Ectodermal cell (in vitro differentiated cells): Measurements from ENCODE around the gene NCEH1.
"Not testable (repeated sequence)": the region's sequence is repeated elsewhere in the genome, so short reads cannot be mapped to it uniquely, and the experiment has no call there.

Source experiments
- H3K27ac ChIP-seq: 2 replicates; pipeline ENCODE4 v1.7.0; 2013; ENCODE audit warnings: mild to moderate bottlenecking, low read depth, low read length; ENCODE audit not compliant: insufficient read depth, poor library complexity, severe bottlenecking
- H3K27me3 ChIP-seq: 2 replicates; pipeline ENCODE4 v1.7.0; 2013; ENCODE audit warnings: mild to moderate bottlenecking, low read length; ENCODE audit not compliant: insufficient read depth, control insufficient read depth, poor library complexity, severe bottlenecking
- H3K36me3 ChIP-seq: one replicate; pipeline ENCODE4 v1.7.0; 2013; ENCODE audit warnings: low read length; ENCODE audit not compliant: control insufficient read depth, insufficient read depth
- H3K4me1 ChIP-seq: one replicate; pipeline ENCODE4 v1.7.0; 2013; ENCODE audit warnings: low read length; ENCODE audit not compliant: control insufficient read depth, insufficient read depth
- H3K4me3 ChIP-seq: 2 replicates; pipeline ENCODE4 v1.7.0; 2013; ENCODE audit warnings: low read depth, low read length, control low read depth; ENCODE audit not compliant: insufficient read depth
- H3K9me3 ChIP-seq: 2 replicates; pipeline ENCODE4 v1.7.0; 2013; ENCODE audit warnings: mild to moderate bottlenecking, low read length, moderate library complexity; ENCODE audit not compliant: control insufficient read depth
- WGBS, 2 experiments: methylation state at CpG; one replicate each; pipeline ENCODE4 v1.1.7; 2013; ENCODE audit warnings: missing lambda C conversion rate in 2 of 2; 5-methylcytosine and 5-hydroxymethylcytosine counted together

Gene NCEH1

DNA sequence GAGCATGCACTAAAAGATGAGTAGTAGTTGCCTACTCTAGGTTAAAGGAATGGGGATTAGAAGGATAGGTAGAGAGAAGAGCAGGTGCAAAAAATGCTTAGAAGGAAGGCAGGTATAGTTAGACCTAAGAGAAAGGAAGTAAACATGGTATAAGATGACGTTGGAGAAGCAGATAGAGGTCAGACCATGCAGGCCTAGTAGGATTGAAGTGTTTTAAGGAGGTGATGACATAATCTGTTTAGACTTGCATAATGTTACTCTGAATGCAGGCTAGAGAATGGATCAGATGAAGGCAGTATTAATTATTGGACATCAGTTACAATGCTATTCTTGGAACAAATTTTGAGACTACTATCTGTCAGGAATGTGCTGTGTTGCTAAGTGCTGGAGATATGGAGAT, 28.6 kb upstream of the NCEH1 start:
- WGBS, 2 experiments, result 88 to 93% methylated on average over 1 of the region's 1 CpG
- no peaks in the 10 kb centered on the region for H3K9me3 ChIP-seq
- H3K4me3 ChIP-seq, result no peak overlapping the region
- H3K27ac ChIP-seq, result no peak overlapping the region
- no peaks in the 10 kb centered on the region for H3K27me3 ChIP-seq
- no peaks in the 10 kb centered on the region for H3K4me1 ChIP-seq
- no peaks in the 10 kb centered on the region for H3K36me3 ChIP-seq

DNA sequence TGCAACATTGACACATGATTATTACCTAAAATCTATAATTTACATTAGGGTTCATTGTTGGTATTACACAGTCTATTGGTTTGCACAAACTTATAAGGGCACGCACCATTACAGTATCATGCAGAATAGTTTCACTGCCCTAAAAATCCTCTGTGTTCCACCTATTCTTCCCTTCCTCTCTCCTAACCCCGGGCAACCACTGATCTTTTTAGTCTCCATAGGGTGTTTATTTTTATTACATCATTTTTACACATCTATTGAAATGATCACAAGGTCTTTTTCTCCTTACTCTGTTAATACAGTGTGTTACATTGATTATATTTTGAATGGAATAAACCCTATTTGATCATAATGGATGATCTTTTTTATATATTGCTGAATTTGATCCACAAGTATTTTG, 24.1 kb upstream of the NCEH1 start:
- 98 to 100% methylated on average over 1 to 2 of the region's 2 CpGs for WGBS, 2 experiments

DNA sequence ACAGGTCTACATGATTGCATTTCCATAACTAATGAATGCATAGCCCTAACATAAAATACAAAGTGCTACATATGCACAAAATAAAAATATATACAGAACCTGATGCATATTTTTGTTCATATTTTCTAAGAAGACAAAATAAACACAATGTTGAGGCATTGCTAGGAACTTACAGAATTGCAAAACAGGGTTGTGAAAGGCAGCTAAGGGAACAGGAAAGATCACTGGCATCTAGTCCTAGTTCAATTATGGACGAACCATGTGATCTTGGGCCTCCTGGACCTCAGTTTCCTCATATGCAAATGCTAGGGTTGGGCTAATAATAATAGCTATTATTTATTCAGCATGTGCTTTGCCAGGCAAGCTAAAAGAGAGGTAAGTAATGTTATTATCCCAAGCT, 15.5 kb upstream of the NCEH1 start:
- WGBS, 2 experiments, result 93 to 100% methylated on average over 1 of the region's 1 CpG
- no peaks in the 10 kb centered on the region for H3K36me3 ChIP-seq

More for the DNA sequence above, 24.1 kb upstream of the NCEH1 start:
- Histone ChIP-seq H3K27me3 (no peaks in the 10 kb centered on the region), H3K4me3 (no peak overlapping the region), H3K4me1 (no peaks in the 10 kb centered on the region), H3K36me3 (no peaks in the 10 kb centered on the region), H3K9me3 (no peaks in the 10 kb centered on the region), H3K27ac (no peak overlapping the region)

GRCh38 chr3:172722536-172723040, 11.7 kb upstream of the NCEH1 start:
- H3K36me3 ChIP-seq, H3K9me3 ChIP-seq, H3K4me3 ChIP-seq, H3K27ac ChIP-seq, H3K27me3 ChIP-seq, H3K4me1 ChIP-seq: not testable (repeated sequence)
- 93 to 94% methylated on average over 8 of the region's 8 CpGs for WGBS, 2 experiments

More for the DNA sequence above, 15.5 kb upstream of the NCEH1 start:
- H3K9me3 ChIP-seq, result no peaks in the 10 kb centered on the region
- no peak overlapping the region for H3K4me3 ChIP-seq
- H3K4me1 ChIP-seq, result no peaks in the 10 kb centered on the region
- no peak overlapping the region for H3K27ac ChIP-seq
- H3K27me3 ChIP-seq, result no peaks in the 10 kb centered on the region

DNA sequence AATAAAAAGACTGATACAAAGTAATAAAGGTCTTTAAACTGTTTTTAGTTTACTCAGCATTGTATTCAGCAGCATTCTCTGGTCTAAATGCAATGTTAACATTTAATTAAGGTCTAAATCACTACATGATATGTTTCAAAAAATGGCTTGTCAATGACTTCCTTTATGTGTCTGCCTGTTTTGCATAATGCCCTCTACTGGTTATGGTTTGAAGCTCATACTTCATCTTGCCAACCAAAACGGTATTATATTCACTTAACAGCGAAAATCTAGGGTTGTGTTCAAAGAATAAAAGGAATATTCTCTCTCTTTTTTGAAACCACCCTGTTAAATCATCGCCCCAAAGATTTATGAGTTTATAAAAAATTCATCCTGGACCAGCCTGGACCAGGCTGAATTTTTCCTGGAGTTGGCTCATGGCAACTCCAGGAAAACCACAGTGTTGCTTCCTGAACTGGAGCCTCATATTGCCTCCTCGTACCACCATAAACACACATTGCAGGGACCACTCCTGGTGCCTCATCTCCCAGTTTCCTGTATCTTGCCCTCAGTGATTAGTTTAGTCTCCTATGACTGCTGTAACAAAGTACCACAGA, 6.7 kb upstream of the NCEH1 start:
- no peaks in the 10 kb centered on the region for H3K36me3 ChIP-seq
- WGBS, 2 experiments, result 85 to 95% methylated on average over 4 of the region's 4 CpGs
- no peaks in the 10 kb centered on the region for H3K4me1 ChIP-seq
- H3K4me3 ChIP-seq, result no peak overlapping the region
- H3K27me3 ChIP-seq, result no peaks in the 10 kb centered on the region
- H3K9me3 ChIP-seq, result no peaks in the 10 kb centered on the region
- H3K27ac ChIP-seq, result no peak overlapping the region

DNA sequence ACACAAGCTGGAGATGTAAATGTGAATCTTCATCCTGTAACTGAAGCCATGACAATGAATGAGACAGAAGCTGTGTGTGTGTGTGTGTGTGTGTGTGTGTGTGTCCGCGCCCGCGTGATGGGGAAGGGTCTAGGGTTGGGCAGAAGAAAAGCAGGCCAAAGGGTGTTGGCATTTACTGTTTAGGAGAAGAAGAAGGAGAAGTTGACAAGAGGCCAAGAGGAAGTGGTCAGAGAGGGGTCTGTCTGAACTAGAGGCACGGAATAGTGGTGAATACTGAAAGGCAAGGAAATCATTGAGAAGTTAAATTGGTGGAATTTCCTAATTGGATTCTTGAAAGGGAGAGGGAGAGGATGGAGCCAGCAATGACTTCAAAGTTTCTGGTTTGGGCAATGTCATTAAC, 5.6 kb upstream of the NCEH1 start:
- H3K36me3 ChIP-seq, result no peaks in the 10 kb centered on the region
- no peak overlapping the region for H3K27ac ChIP-seq
- 81 to 85% methylated on average over 5 of the region's 5 CpGs for WGBS, 2 experiments
- H3K4me3 ChIP-seq, result no peak overlapping the region
- H3K4me1 ChIP-seq, result no peaks in the 10 kb centered on the region
- H3K9me3 ChIP-seq, result no peaks in the 10 kb centered on the region
- H3K27me3 ChIP-seq, result no peaks in the 10 kb centered on the region

GRCh38 chr3:172713316-172713715, 2.4 kb upstream of the NCEH1 start:
- 83 to 92% methylated on average over 1 to 2 of the region's 3 CpGs for WGBS, 2 experiments
- Histone ChIP-seq H3K4me1 (peaks cover 6% of the 10 kb centered on the region), H3K27ac (no peak overlapping the region), H3K9me3 (no peaks in the 10 kb centered on the region), H3K36me3 (no peaks in the 10 kb centered on the region), H3K27me3 (peaks cover 6% of the 10 kb centered on the region), H3K4me3 (no peak overlapping the region)

GRCh38 chr3:172711454-172711795, 558 bp upstream of the NCEH1 start:
- 77 to 78% methylated on average over 2 of the region's 2 CpGs for WGBS, 2 experiments
- Histone ChIP-seq H3K36me3 (no peaks in the 10 kb centered on the region), H3K4me1 (peaks cover 6% of the 10 kb centered on the region), H3K4me3 (peak overlapping the region; percentile 95), H3K9me3 (no peaks in the 10 kb centered on the region), H3K27me3 (peaks cover 6% of the 10 kb centered on the region), H3K27ac (peak overlapping the region; percentile 26)

GRCh38 chr3:172709774-172710663, 848 bp downstream of the NCEH1 start:
- Histone ChIP-seq H3K27me3 (peaks cover 6% of the 10 kb centered on the region), H3K27ac (no peak overlapping the region), H3K4me3 (peak overlapping the region; percentile 95), H3K36me3 (no peaks in the 10 kb centered on the region), H3K4me1 (peaks cover 6% of the 10 kb centered on the region), H3K9me3 (no peaks in the 10 kb centered on the region)
- 8 to 9% methylated on average over 17 of the region's 17 CpGs for WGBS, 2 experiments

- 93 to 97% methylated on average over 2 of the region's 2 CpGs for WGBS, 2 experiments
- Histone ChIP-seq H3K9me3 (no peaks in the 10 kb centered on the region), H3K27ac (no peak overlapping the region), H3K27me3 (peaks cover 6% of the 10 kb centered on the region), H3K36me3 (no peaks in the 10 kb centered on the region), H3K4me1 (peaks cover 6% of the 10 kb centered on the region), H3K4me3 (no peak overlapping the region)
These were observed 1.7 kb downstream of the NCEH1 start for GRCh38 chr3:172708921-172709773.
